Cerebellar cortex (tissue), 1 donor: ENCODE results near the gene SDC3.

Experiments
- DNase-seq: peaks from one replicate; pipeline ENCODE4 v3.0.0-alpha.2; 2015; ENCODE audit warnings: low spot score

Gene SDC3

GRCh38 chr1:30928171-30928570 is 19.6 kb upstream of the SDC3 start:
- DNase-seq: no peak

DNA sequence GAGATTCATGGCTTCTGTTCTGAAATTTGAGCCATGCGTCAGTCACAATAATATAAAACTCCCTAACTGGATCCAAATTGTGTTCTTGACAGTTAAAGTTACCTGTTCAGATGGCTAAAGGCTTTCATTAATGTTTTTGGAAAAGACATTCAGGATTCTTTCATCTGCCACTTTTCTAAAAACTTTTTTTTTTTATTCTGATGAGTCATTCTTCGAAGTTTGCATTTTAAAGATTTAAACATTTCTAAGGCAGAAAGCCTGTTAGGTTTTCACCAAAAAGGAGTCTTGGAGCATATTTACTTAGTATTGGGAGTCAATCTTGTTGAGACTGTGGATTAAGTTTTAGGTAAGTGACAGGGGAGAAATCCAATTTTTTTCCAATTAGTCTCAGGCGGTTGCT is 18.9 kb upstream of the SDC3 start:
- no peak for DNase-seq

- no peak for DNase-seq
These were observed 15.0 kb upstream of the SDC3 start for GRCh38 chr1:30923597-30923996.

DNA sequence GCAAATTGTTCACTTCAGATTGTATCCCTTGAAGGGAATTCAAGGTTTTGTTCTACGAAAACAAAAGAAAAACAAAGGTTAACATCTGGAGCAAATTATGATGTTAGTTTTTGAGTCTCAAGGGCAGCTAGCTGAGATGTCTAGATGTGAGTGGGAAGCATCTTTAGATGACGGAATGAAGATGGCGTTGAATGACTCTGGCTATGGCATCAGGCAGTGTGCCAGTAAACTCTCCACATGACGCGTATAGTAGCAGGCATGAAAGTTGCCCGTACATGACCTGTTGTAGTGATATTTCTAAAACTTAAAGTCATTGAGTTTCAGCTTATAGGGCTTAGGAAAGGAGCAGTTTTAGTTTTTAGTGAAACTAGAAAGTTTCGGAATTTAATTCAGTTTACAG is 12.3 kb upstream of the SDC3 start:
- no peak for DNase-seq

DNA sequence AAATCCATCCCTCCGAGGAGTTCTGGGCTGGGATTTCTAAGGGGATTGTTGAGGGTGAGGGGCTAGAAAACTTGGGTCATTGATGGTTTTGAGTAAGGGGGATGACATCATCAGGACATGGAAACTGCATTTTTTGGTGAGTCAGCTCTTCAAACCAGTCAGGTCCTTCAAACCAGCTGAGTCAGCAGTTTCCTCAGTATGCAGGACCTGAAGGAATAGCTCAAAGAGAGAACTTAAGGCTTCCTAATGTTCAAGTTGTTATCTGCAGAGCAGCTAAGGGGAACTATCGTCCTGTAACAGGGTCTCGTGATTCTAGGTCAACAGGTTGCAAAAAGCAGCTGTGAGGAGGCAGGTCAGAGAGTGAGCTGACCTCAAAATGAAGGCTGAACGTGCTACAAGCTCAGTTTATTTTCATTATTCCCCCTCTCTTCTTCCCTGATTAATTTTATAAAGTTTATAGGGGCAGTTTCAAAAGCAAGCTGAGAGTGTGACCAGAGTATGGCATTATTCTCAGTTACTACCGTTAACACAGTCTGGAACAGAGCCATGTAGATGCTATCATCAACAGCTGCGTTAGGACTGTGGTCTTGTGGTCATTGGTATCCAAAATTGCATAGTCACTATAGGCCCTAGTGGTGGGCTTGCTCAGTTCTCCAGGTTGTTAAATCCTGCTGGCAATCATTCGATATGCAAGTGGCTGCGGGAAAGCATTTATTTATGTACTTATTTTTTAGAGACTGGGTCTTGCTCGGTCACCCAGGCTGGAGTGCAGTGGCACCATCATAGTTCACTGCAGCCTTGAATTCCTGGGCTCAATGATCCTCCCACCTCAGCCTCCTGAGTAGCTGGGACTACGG is 10.7 kb upstream of the SDC3 start:
- DNase-seq: no peak

GRCh38 chr1:30916296-30916695 is 7.7 kb upstream of the SDC3 start:
- DNase-seq: no peak

GRCh38 chr1:30915491-30916230 is 7.1 kb upstream of the SDC3 start:
- DNase-seq: no peak

DNA sequence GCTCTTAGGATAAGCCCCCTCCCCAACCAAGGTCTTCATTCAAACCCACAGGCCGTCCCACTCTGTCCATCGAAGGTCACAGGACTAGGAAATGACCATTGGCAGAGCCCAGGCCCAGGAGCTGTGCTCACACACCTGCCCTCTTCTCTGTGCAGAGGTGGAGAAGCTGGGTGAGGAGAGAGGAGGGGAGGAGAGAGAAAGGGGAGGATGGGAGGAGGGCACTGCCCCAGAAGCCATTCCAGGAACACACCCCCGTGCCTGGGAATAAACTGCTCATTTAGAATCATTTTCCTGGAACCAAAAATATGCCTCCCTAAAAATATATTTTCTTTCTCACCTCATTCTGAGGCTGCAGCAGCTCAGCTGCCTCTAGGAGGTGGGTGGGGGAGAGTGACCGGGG is 6.4 kb upstream of the SDC3 start:
- no peak for DNase-seq

GRCh38 chr1:30914587-30914922 is 6.0 kb upstream of the SDC3 start:
- DNase-seq: no peak

DNA sequence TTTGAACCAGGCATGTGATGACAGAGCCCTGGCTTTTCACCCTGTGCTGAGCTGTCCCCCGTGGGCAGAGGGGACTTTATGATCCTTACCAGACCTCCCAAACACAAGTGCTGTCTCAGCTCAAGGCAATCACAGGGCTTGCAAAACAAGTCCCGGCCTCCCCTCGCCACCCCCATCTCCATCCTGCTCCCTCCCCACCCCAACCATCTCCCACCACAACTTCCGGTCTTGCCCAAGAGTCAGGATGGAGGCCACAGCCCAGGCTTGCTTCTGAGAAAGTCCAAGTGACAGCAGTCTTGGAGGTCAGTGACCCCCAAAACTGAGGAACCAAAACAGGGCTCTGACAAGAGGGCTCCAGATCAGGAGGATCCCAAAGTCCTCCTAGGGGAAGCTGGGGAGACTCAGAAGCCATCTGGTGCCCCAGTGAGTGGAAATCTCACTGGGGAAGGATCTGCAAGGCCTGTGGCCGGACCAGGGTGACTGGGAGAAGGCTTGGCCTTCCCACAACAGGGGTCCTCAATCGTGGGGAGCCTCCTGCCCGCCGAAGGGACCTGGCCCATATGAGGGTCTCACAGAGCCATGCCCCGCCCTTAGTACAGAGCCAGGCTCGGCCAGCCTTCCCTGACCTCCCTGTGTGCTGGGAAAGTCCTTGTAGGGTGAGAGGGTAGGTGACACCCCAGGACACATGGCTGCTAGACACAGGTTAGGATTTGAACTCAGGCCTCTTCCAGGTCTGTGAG is 4.5 kb upstream of the SDC3 start:
- DNase-seq: no peak

GRCh38 chr1:30912224-30912623 is 3.7 kb upstream of the SDC3 start:
- DNase-seq: no peak

GRCh38 chr1:30911059-30911954 is 2.7 kb upstream of the SDC3 start:
- DNase-seq: peak; percentile 91

- peak; percentile 56 for DNase-seq
These were observed 959 bp upstream of the SDC3 start for GRCh38 chr1:30909365-30910068.

DNA sequence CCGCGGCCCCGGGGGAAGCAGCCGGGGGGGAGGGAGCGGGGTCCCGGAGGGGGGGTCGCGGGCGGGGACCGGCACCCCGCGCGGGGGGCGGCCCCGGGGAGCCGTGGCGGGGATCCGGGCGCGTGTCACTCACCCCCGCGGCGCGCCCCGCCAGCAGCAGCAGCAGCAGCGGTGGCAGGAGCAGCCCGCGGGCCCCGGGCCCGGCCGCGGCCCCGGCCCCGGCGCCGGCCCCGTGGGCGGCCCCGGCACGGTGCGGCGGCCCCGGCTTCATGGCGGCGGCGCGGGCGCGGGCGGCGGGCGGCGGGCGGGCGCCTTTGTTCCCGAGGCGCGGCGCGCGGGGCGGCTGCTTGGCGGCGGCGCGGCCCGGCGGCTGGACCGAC is 252 bp downstream of the SDC3 start:
- no peak for DNase-seq

- DNase-seq: no peak
These were observed 860 bp downstream of the SDC3 start for GRCh38 chr1:30907481-30908315.

DNA sequence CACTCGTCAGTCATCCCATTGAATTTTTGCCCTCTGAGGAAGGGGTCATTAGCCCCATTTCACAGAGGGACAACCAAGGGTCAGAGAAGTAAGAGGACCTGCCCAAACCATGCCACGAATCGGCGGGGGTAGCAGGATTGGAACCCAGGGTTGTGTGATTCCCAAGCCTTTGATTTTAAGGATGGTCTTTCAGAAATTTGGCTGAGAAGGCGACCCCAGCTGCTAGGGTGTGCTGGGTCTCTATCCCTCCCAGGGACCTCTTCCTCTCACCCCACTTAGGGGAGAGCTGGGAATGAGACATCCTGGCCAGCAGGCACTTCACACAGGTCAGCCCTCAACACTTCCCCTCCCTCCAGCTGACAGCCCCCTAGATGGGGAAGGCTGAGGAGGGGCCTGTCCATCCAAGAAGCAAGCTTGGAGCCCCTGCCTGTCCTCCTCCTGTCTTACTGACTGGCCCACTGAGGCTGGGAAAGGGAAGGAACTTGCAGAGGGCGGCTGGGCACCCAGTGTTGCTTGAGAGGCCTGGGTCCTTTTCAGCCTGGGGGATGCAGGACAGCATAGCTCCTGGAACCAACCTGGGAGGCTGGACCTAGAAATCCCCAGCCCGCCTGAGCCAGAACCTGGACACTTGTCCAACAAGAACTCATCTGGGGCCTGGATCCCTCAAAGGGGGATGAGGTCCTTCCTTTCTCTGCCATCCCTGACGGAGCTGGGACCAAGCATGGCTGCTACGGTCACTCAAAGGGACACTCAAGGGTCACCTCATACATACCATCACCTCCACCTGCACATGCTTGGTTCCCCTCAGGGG is 1.7 kb downstream of the SDC3 start:
- DNase-seq: no peak

DNA sequence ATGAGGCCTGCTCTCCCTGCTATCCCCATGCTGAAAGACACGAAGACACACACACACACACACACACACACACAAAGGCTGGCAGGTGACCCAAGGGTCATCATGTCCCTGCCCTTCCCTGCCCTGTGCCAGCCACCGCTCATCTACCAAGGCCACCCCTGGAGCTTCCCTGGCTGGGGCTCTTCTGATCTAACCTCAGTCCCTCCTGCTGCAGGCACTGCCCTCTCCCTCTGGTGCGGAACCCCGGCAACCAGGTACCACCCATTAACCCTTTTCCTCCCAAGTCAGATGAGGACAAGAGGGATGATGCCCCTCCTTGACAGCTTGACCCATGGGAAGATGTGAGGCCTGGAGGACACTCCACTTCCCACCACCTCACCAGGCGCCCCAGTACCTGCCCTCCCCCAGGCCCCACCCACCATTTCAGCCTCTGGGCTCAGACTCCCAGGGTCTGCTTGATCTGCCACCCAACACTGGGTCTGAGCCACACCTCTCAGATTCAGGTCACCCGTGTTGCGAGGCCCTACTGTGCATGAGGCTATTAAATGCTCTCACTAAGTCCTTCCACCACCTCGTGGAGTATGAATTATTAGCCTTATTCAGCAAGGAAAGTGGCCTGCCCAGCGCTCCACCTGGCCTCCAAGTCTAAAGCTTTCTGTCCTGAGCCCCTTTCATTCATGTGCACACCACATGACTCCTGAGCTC is 2.5 kb downstream of the SDC3 start:
- no peak for DNase-seq

DNA sequence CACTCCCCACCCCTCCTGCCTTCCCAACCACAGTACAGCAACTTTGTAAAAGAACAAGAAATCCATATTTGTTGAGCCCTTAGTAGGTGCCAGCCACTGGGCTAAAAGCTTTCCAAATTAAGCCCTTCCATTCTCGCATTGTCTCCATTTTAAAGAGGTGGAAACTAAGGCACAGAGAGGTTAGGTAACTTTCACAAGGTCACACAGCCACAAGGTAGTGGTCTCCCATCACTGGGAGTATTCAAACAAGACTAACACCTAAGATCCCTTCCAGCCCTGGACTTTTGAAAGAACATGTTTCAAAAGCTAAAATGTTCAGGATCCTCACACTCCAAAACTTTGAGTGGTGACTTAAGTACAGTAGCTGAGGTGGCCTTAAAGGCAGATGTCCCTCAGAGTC is 3.2 kb downstream of the SDC3 start:
- DNase-seq: no peak

- no peak for DNase-seq
These were observed 3.6 kb downstream of the SDC3 start for GRCh38 chr1:30904962-30905335.
